NCI-H2029 (cell line): ENCODE data around the gene CALY.
"Not testable (repeated sequence)": the region's sequence is repeated elsewhere in the genome, so short reads cannot be mapped to it uniquely, and the experiment has no call there.

Experiments used
- DNase-seq: peaks from one replicate; lab custom pipeline; 2025; lab: John Stamatoyannopoulos, UW

The CALY gene

GRCh38 chr10:133336577-133337369, at the start of gene CALY:
TSS of gene CALY (minus strand) at chr10:133336896. CDS start at chr10:133328989, 7,907 bp downstream.
- no peak for DNase-seq

GRCh38 chr10:133385214-133385613, 48.5 kb upstream of the CALY start:
- DNase-seq = no peak

- DNase-seq = no peak
Measured at GRCh38 chr10:133384071-133384470, 47.4 kb upstream of the CALY start.

- no peak for DNase-seq
Measured at GRCh38 chr10:133383551-133383950, 46.9 kb upstream of the CALY start.

- no peak for DNase-seq
Measured at GRCh38 chr10:133381036-133381435, 44.3 kb upstream of the CALY start.

- DNase-seq = no peak
Measured at GRCh38 chr10:133379801-133380666, 43.3 kb upstream of the CALY start.

GRCh38 chr10:133379152-133379800, 42.6 kb upstream of the CALY start, which contains the start of gene PAOX:
TSS of gene PAOX (plus strand) at chr10:133379262. CDS start at chr10:133379317, 55 bp downstream.
- no peak for DNase-seq

- DNase-seq = no peak
Measured at GRCh38 chr10:133378251-133379096, 41.8 kb upstream of the CALY start.

GRCh38 chr10:133377818-133378250, 41.1 kb upstream of the CALY start:
- DNase-seq = no peak

- no peak for DNase-seq
Measured at GRCh38 chr10:133377025-133377817, 40.5 kb upstream of the CALY start.

GRCh38 chr10:133376183-133376582, 39.5 kb upstream of the CALY start:
- not testable (repeated sequence) for DNase-seq

- DNase-seq = no peak
Measured at GRCh38 chr10:133375357-133376115, 38.8 kb upstream of the CALY start.

GRCh38 chr10:133373174-133374090, 36.7 kb upstream of the CALY start, which contains the start of gene ECHS1:
TSS of gene ECHS1 (minus strand) at chr10:133373354. CDS start at chr10:133373333, 21 bp downstream.
- DNase-seq = peak; percentile 62

- DNase-seq = no peak
Measured at GRCh38 chr10:133372507-133372906, 35.8 kb upstream of the CALY start.

GRCh38 chr10:133370030-133370786, 33.5 kb upstream of the CALY start:
- DNase-seq = no peak

- no peak for DNase-seq
Measured at GRCh38 chr10:133368153-133368552, 31.5 kb upstream of the CALY start.

- DNase-seq = not testable (repeated sequence)
Measured at GRCh38 chr10:133367461-133367860, 30.8 kb upstream of the CALY start.

- no peak for DNase-seq
Measured at GRCh38 chr10:133366751-133367150, 30.1 kb upstream of the CALY start.
